D721Med (cell line): ENCODE measurements around the gene NOS1AP.
A peak's percentile ranks its signal among the peaks of the same experiment; 100 is the strongest.
"Not testable (repeated sequence)": the region's sequence is repeated elsewhere in the genome, so short reads cannot be mapped to it uniquely, and the experiment has no call there.

ENCODE experiments used
- DNase-seq: peaks from one replicate; pipeline ENCODE4 v3.0.0; 2011; ENCODE audit warnings: low spot score; ENCODE audit not compliant: insufficient read length
- FAIRE-seq: peaks from 2 replicates; lab custom pipeline; 2011; peaks lifted over from hg19 to GRCh38; lab: Jason Lieb, UNC
- TF ChIP-seq, protein P1 (sequence below): IDR thresholded peaks from 2 replicates; pipeline ENCODE4 v1.5.1; 2012; ENCODE audit warnings: mild to moderate bottlenecking, control low read depth; ENCODE audit not compliant: insufficient read depth; ENCODE audit errors: missing control alignments

Gene NOS1AP

GRCh38 chr1:162166917-162167615 is 97.6 kb downstream of the NOS1AP start:
- DNase-seq (no peak), FAIRE-seq (peak; percentile 75)
- TF ChIP-seq, protein P1, sequence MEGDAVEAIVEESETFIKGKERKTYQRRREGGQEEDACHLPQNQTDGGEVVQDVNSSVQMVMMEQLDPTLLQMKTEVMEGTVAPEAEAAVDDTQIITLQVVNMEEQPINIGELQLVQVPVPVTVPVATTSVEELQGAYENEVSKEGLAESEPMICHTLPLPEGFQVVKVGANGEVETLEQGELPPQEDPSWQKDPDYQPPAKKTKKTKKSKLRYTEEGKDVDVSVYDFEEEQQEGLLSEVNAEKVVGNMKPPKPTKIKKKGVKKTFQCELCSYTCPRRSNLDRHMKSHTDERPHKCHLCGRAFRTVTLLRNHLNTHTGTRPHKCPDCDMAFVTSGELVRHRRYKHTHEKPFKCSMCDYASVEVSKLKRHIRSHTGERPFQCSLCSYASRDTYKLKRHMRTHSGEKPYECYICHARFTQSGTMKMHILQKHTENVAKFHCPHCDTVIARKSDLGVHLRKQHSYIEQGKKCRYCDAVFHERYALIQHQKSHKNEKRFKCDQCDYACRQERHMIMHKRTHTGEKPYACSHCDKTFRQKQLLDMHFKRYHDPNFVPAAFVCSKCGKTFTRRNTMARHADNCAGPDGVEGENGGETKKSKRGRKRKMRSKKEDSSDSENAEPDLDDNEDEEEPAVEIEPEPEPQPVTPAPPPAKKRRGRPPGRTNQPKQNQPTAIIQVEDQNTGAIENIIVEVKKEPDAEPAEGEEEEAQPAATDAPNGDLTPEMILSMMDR, result no peak

DNA sequence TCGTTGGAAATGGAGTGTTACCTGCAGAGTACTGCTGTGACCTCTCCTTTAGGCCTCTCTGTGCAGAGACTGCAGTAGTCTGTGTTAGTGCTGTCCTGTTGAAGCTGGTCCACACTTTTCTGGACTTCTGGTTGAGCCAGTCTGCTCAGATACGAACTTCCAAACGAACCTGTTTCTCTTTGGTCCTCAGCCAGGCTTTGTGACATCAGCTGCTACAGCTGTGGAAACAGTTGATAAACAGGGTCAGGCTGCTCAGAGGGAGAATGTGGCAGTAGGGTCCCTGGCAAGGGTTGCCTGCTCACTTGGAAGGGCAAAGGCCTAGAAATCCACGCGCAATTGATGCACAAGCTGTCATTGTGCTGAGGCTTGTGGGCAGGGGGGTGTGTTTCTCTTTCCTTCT is 98.8 kb downstream of the NOS1AP start:
- DNase-seq (no peak), FAIRE-seq (no peak)
- TF ChIP-seq, protein P1, result no peak

DNA sequence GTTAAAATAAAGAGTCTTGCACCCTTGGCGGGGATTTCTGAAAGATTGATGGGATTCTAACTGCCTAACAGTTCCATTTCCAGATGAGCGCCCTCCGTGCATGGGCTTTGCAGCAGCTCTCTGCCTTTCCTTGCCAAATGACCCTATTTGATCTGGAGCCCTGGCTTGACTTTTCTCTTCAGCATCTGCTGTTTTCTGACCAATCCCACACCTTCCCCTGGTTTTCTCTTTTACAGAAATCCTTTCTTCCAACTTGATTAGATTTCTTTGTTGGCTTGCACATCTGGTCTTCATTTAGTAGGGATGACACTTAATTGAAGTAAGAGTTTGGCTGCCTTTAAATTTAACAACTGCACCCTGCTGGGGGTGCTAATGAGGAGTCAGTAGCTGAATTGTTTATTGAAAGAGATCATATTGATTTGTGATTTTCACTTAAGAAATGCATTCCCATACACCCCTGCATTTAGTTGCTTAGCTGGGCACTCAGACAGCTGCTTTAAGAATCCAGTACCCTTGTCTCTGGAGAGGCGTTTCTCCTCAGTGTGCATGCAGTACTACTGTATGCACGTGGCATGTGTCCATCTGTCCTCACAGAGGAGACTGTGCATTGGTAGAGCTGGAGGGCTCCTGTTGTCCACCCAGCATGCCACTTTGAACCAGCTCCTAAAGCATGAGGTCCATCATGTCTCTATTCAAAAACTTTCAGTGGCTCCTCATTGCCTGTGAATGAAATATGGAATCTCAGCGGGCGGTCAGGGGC is 99.7 kb downstream of the NOS1AP start:
- no peak for DNase-seq
- no peak for FAIRE-seq
- TF ChIP-seq, protein P1, result no peak

- DNase-seq, result no peak
- FAIRE-seq, result no peak
- TF ChIP-seq, protein P1, result no peak
These were observed 101.6 kb downstream of the NOS1AP start for GRCh38 chr1:162171111-162171510.

DNA sequence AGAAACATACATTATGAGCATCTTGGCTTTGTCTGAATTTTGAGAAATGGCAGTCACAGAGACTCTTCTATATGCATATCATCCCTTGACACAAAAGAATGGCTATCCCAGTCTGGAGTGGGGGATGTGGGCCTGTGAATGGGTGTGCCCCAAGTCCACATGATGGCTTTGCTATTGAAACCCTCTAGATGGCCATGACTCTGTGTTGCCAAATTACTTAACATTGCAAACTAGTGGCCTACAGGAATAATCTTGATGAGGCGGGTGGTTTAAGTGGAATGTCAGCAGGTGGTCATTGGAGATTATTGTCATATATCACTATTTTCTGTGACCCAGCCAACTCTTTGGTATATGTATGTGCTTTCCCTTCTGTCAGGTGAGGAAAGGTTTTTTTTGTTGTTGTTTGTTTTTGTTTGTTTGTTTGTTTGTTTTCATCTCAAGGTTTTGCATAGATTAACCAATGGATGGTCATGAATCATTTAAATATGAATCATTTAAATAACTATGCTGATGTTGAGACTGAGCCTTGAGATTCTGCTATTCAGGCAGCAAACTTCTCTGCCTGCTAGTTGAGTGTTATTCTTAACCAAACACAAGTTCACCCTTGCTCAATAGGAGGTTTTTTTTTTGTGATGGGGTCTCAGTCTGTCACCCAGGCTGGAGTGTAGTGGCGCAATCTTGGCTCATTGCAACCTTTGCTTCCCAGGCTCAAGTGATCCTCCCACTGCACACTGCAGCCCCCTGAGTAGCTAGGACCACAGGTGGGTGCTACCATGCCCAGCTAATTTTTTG is 103.0 kb downstream of the NOS1AP start:
- DNase-seq (no peak), FAIRE-seq (no peak)
- TF ChIP-seq, protein P1, result no peak

DNA sequence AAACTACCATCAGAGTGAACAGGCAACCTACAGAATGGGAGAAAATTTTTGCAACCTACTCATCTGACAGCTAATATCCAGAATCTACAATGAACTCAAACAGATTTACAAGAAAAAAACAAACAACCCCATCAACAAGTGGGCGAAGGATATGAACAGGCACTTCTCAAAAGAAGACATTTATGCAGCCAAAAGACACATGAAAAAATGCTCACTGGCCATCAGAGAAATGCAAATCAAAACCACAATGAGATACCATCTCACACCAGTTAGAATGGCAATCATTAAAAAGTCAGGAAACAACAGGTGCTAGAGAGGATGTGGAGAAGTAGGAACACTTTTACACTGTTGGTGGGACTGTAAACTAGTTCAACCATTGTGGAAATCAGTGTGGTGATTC is 104.1 kb downstream of the NOS1AP start:
- not testable (repeated sequence) for DNase-seq, FAIRE-seq

- DNase-seq, result not testable (repeated sequence)
These were observed 104.5 kb downstream of the NOS1AP start for GRCh38 chr1:162174027-162174426.

More at GRCh38 chr1:162174027-162174426, 104.5 kb downstream of the NOS1AP start:
- FAIRE-seq, result not testable (repeated sequence)
